Astrocyte of the cerebellum (primary cell): Measurements from ENCODE around the gene FRRS1L.

Experiments
- DNase-seq: peaks from one replicate; pipeline ENCODE4 v3.0.0-alpha.2; 2011; ENCODE audit warnings: low read depth
- H3K4me3 ChIP-seq: 2 replicates; pipeline ENCODE4 v1.5.1; 2011; ENCODE audit warnings: mild to moderate bottlenecking, low read depth, low read length, moderate library complexity
- in situ Hi-C: cut with HindIII; loops from 2 replicates; pipeline ENCODE4 v1.10.0; 2017; ENCODE audit warnings: low sequenced_read_pairs
- TF ChIP-seq, protein P1 (sequence below): IDR thresholded peaks from 2 replicates; pipeline ENCODE4 v1.5.1; 2012; ENCODE audit warnings: low read length, low read depth, moderate library complexity, mild to moderate bottlenecking; ENCODE audit errors: missing control alignments

FRRS1L gene, protein sequence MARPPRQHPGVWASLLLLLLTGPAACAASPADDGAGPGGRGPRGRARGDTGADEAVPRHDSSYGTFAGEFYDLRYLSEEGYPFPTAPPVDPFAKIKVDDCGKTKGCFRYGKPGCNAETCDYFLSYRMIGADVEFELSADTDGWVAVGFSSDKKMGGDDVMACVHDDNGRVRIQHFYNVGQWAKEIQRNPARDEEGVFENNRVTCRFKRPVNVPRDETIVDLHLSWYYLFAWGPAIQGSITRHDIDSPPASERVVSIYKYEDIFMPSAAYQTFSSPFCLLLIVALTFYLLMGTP

DNA sequence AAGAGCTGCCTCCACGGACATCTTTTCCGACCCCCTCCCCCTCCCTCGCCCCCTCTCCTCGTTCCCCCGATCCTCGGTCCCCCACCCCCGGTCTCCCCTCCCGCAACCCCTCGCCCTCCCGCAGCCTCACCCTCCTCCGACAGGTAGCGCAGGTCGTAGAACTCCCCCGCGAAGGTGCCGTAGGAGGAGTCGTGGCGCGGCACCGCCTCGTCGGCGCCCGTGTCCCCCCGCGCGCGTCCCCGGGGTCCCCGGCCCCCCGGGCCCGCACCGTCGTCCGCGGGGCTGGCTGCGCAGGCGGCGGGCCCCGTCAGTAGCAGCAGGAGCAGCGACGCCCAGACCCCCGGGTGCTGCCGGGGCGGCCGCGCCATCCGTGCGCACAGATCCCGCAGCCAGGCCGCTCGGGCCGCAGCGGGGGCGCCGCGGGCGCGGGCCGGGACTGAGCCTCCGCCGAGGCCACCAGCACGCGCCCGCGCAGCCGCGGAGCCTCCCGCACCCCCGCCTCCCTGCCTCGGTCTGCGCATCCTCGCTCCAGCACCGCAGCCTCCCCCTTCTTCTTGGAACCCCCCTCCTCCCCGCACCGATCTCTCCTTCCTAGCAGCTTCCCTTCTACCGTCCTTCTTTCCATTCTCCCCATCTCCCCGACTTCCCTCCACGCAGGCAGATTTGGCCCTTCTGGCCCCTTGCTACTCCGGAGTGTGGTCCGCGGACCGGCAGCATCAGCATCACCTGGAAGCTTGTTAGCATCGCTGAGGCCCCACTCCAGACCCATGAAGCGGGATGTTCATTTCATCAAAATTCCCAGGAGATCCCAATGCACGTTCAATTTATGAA, at the start of gene FRRS1L:
Gene FRRS1L (minus strand): TSS at position 479 of the 831 bp plus-strand sequence. CDS start 111 bp downstream, at position 368.
- TF ChIP-seq, protein P1, sequence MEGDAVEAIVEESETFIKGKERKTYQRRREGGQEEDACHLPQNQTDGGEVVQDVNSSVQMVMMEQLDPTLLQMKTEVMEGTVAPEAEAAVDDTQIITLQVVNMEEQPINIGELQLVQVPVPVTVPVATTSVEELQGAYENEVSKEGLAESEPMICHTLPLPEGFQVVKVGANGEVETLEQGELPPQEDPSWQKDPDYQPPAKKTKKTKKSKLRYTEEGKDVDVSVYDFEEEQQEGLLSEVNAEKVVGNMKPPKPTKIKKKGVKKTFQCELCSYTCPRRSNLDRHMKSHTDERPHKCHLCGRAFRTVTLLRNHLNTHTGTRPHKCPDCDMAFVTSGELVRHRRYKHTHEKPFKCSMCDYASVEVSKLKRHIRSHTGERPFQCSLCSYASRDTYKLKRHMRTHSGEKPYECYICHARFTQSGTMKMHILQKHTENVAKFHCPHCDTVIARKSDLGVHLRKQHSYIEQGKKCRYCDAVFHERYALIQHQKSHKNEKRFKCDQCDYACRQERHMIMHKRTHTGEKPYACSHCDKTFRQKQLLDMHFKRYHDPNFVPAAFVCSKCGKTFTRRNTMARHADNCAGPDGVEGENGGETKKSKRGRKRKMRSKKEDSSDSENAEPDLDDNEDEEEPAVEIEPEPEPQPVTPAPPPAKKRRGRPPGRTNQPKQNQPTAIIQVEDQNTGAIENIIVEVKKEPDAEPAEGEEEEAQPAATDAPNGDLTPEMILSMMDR = no peak
- DNase-seq = no peak
- peak within 1 kb of the TSS; percentile 30 for H3K4me3 ChIP-seq
- in situ Hi-C loops = loop anchor here (5.0 kb wide), 1 partner anchor 40 kb away; no protein-coding TSS in a partner anchor

DNA sequence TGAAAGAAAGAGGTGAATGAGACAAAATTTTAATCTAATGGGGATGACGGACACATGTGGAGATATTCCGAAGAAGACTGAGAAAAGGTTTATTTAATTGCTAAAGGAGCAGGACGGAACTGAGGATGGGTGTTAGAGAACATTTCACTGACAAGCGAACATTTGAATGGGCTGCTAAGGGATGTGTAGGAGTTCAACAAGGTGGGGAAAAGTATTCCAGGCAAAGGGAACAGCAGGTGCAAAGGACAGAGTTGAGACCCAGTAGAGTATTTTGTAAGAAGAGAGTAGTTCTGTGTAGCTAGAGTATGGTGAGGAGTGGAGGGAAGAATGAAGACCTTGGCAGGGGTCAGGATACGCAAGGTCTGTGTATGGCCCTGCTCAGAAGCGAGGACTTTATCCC, 47.4 kb upstream of the FRRS1L start:
- in situ Hi-C loops = no loop called here
- TF ChIP-seq, protein P1 = no peak
- no peak overlapping the region for H3K4me3 ChIP-seq
- DNase-seq = no peak

DNA sequence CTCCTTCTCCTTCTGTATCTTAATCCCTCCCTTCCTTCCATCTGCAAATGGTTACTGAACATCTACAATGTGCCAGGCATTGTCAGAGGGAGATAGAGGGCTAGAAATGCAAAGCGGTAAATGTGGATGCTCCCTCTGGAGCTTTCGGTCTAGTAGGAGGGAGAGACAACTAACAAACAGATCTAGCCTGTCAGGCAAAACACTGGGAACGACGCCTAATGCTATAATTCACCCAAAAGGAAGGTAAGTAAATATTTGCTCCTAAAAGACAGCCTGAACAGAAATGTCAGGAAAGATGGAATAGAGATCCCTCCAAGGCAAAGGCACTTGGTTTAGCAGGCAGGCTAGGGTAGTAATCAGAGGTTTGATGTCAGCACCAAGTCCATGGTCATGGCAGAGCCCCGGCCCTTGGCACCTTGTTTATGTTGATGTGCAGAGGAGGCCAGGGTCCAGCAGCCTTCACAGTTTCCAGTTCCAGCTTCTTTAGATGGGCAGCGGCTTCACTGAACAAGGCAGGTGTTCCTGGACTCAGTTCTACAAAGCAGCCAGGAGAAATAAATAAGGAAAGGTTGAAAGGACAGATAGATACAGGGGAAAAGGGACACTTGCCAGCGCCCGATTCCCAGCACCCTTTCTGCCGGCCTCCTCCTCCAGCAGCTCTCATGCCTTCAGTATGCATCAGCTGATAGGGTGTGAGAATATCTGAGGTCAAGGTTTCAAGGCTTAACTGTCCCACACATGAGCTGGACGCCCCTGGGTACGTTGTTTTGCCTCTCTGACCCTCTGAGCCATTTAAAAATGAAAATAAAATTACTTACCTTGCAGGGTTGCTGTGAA, 46.5 kb upstream of the FRRS1L start:
- in situ Hi-C loops = no loop called here
- DNase-seq = no peak
- no peak overlapping the region for H3K4me3 ChIP-seq
- TF ChIP-seq, protein P1 = no peak

DNA sequence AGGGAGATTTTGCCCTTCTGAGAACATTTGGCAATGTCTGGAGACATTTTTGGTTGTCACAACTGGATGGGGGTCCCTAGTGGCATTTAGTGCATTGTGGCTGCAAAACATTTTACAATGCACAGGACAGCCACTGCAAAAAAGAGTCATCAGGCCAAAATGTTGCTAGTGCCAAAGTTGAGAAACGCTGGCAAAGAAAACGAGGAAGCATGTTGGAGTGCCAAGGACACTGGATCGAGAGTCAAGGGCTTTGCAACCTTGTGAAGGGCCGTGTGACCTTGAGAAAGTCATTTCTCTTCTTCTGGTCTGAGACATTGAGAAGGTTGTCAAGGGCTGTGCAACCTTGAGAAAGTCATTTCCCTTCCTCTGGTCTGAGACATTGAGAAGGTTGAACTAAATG, 45.7 kb upstream of the FRRS1L start:
- TF ChIP-seq, protein P1 = no peak
- no peak for DNase-seq
- in situ Hi-C loops = no loop called here

DNA sequence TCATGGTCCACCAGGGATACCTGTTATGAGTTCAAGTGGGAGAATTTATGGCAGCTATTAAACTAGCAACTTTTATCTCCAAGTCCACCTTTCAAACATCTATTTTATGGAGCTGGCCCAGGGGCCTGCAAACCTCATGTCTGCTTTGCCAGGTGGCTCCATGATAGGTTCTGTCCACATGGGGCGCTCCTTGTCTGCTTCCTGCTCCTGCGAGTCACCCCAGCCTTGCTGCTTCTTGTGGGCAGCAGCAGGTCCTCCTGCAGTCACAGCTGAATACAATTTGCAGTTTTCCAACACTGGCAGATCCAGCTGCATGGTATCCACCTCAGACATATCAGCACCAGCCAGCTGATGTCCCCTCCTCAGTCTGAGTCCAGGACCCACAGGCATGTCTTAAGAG, 39.6 kb upstream of the FRRS1L start:
- in situ Hi-C loops = no loop called here
- TF ChIP-seq, protein P1 = no peak
- H3K4me3 ChIP-seq = no peak overlapping the region
- DNase-seq = no peak

More for the DNA sequence above, 45.7 kb upstream of the FRRS1L start:
- H3K4me3 ChIP-seq = no peak overlapping the region

DNA sequence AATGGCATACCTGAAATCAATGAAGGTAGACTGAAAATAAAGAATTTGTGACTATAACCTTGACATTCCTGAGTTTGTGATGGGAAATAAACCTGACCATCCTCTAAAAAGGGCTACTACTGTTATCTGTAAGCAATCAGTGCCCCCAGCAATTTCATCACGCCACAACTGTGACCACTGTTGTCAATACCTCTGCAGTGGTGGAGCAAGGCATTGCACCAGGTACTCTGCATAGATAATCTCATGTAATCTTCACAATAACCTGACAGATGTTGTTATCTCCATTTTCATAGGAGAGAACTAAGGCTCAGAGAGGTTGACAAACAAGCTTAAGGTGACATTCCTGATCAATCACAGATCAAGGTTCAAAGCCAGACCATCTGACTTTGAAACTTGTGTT, 38.5 kb upstream of the FRRS1L start:
- TF ChIP-seq, protein P1 = no peak
- H3K4me3 ChIP-seq = no peak overlapping the region
- DNase-seq = no peak
- in situ Hi-C loops = no loop called here
